Measurements from ENCODE around the gene DPP6. TPM values are rescaled to one million over a fixed set of nuclear protein-coding genes. Genes with fewer than 3 reads are reported as not detected.

Gene DPP6
- total and polyA plus RNA-seq, 2 of the 8 experiments (the other 6 are each of a cell fraction or from before 2014, with no cell fraction given): 4.7 to 6.8 TPM

DNA sequence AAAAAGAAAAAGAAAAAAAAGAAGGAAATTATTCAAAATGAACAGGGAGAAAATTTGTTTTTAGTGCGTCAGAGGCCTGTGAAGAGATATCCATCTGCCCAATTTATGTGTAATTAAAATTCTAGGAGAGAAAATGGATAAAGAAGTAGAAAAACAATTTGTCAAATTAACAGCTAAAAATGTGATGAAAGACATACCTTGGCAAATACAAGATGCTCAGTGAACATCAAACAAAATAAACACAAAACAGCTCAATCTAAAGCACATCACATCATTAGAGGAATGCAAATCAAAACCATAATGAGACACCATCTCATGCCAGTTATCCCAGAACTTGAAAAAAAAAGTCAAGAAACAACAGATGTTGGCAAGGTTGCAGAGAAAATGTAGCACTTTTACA, 477.9 kb downstream of the DPP6 start:
- Histone ChIP-seq H3K4me3 (ENCODE audit: extremely low read depth in 1 of 4, insufficient read depth in 2 of 4, low read depth in 3 of 4, low read length in 4 of 4) (no peak overlapping the region), H3K9me3 (ENCODE audit: insufficient read depth in 2 of 2, low read depth in 1 of 2, low read length in 1 of 2) (no peaks in the 10 kb centered on the region; a peak in 1 of 4 replicates), H2AK5ac (ENCODE audit: low read depth, low read length) (no peak overlapping the region), H3K9ac (replicated peaks in 1 of 4; ENCODE audit: extremely low read depth in 1 of 4, low read depth in 3 of 4, low read length in 3 of 4) (no peak overlapping the region), H3K79me1 (ENCODE audit: low read depth, low read length) (no peaks in the 10 kb centered on the region), H3K4me1 (replicated peaks in 1 of 4; ENCODE audit: control insufficient read depth in 3 of 4, insufficient read depth in 4 of 4, low read length in 3 of 4) (no peaks in the 10 kb centered on the region), H4K8ac (ENCODE audit: extremely low read depth, insufficient read depth, low read length) (no peak overlapping the region), H2BK12ac (ENCODE audit: low read depth, low read length) (no peak overlapping the region), H2BK120ac (replicated peaks; ENCODE audit: low read depth, low read length) (no peak overlapping the region), H3K27me3 (replicated peaks in 1 of 4; ENCODE audit: control insufficient read depth in 3 of 4, extremely low read depth in 1 of 4, insufficient read depth in 3 of 4, low read length in 3 of 4) (no peaks in the 10 kb centered on the region), H3K23ac (ENCODE audit: insufficient read length) (no peak overlapping the region), H2BK20ac (ENCODE audit: low read length) (no peak overlapping the region), H2AFZ (ENCODE audit: low read length) (no peak overlapping the region), H3K36me3 (ENCODE audit: control insufficient read depth in 2 of 4, insufficient read depth in 4 of 4, low read length in 3 of 4) (no peaks in the 10 kb centered on the region), H3K14ac (ENCODE audit: insufficient read length) (no peak overlapping the region), H2BK15ac (ENCODE audit: low read length) (no peak overlapping the region), H4K91ac (replicated peaks; ENCODE audit: insufficient read length, low read length) (no peak overlapping the region), H4K5ac (ENCODE audit: insufficient read length, low read depth, low read length) (no peak overlapping the region), H3K23me2 (ENCODE audit: low read depth, low read length) (no peaks in the 10 kb centered on the region), H3K4me2 (ENCODE audit: insufficient read depth in 1 of 2, low read depth in 2 of 2, low read length in 2 of 2) (no peak overlapping the region), H3K27ac (ENCODE audit: low read depth, low read length) (no peak overlapping the region), H3K56ac (replicated peaks; ENCODE audit: insufficient read length, low read depth, low read length) (no peak overlapping the region), H3K79me2 (ENCODE audit: control insufficient read depth in 1 of 2, insufficient read depth in 2 of 2, low read length in 2 of 2) (no peaks in the 10 kb centered on the region), H2BK5ac (ENCODE audit: low read depth, low read length) (no peak overlapping the region), H3K18ac (ENCODE audit: extremely low read depth, low read length) (no peak overlapping the region), H3K4ac (replicated peaks; ENCODE audit: insufficient read length, low read depth, low read length) (no peak overlapping the region), H4K20me1 (replicated peaks in 1 of 2; ENCODE audit: control insufficient read depth in 1 of 2, insufficient read depth in 2 of 2, low read length in 2 of 2) (no peaks in the 10 kb centered on the region)
- ChIA-PET CTCF (ENCODE audit: partially characterized antibody) (no interaction called here), POLR2A (ENCODE audit: partially characterized antibody) (no interaction called here)
- WGBS, 2 experiments (ENCODE audit: extremely low coverage in 1 of 2, insufficient coverage in 1 of 2, insufficient read length in 1 of 2, insufficient replicate concordance in 2 of 2, low coverage in 1 of 2, low lambda C conversion rate in 2 of 2, missing lambda C conversion rate in 1 of 2): 95% methylated on average over 1 of the region's 1 CpG; no CpG with 5 or more reads in 1 of the 2 experiments
- DNase-seq (ENCODE audit: low read depth in 1 of 2, low spot score in 2 of 2) (no peak), FAIRE-seq (no peak)
- TF ChIP-seq CHD1 (IDR thresholded peaks at IDR 0.05; ENCODE audit: low read depth, low read length) (no peak), SP2 (IDR thresholded peaks at IDR 0.05; ENCODE audit: low read length) (no peak), RBBP5 (IDR thresholded peaks at IDR 0.05; ENCODE audit: borderline replicate concordance, low read depth, low read length) (no peak), ASH2L (IDR thresholded peaks at IDR 0.05; ENCODE audit: low read length) (no peak), TCF12 (IDR thresholded peaks at IDR 0.05; ENCODE audit: low read depth, low read length) (no peak), ZNF274 (IDR thresholded peaks at IDR 0.05; ENCODE audit: borderline replicate concordance, extremely low read depth, low read length) (no peak), CBX5 (IDR thresholded peaks at IDR 0.05; ENCODE audit: low read depth, low read length) (no peak)
